ENCODE measurements around the gene SETD3. TPM values are rescaled to one million over a fixed set of nuclear protein-coding genes. Genes with fewer than 3 reads are reported as not detected.

Gene SETD3
- total and polyA plus RNA-seq, 2 of the 8 experiments (the other 6 are each of a cell fraction or from before 2014, with no cell fraction given), result 24.0 to 64.0 TPM

GRCh38 chr14:99497894-99498293 is 17.2 kb upstream of the SETD3 start (continued):
- TF ChIP-seq CHD7 (IDR thresholded peaks at IDR 0.05; ENCODE audit: insufficient replicate concordance, low read length) (no peak), TEAD4 (IDR thresholded peaks at IDR 0.05; ENCODE audit: low read depth, low read length) (no peak), CREB1 (IDR thresholded peaks at IDR 0.05) (no peak), CEBPB (IDR thresholded peaks at IDR 0.05; ENCODE audit: low read depth, low read length) (no peak), JUN (IDR thresholded peaks at IDR 0.05; ENCODE audit: low read depth, low read length) (no peak), ATF3 (IDR thresholded peaks at IDR 0.05; ENCODE audit: insufficient read depth, low read depth, low read length) (no peak), SAP30 (IDR thresholded peaks at IDR 0.05; ENCODE audit: insufficient read depth, insufficient replicate concordance, low read length) (no peak), CBX8 (IDR thresholded peaks at IDR 0.05; ENCODE audit: borderline replicate concordance, low read depth, low read length) (no peak), SP4 (IDR thresholded peaks at IDR 0.05; ENCODE audit: low read length) (no peak), KDM4A (IDR thresholded peaks at IDR 0.05; ENCODE audit: low read depth, low read length, severe bottlenecking) (no peak)

Measured in H1 (cell line).